Astrocyte of the hippocampus (primary cell): ENCODE results near the gene CERS5.
"Not testable (repeated sequence)": the region's sequence is repeated elsewhere in the genome, so short reads cannot be mapped to it uniquely, and the experiment has no call there.

Experiments
- DNase-seq: peaks from one replicate; pipeline ENCODE4 v3.0.0; 2011; ENCODE audit warnings: low read depth, low spot score

CERS5 gene

GRCh38 chr12:50103767-50104321 lies 63.3 kb downstream of the CERS5 start, which contains the start of gene GPD1:
GPD1 (plus strand) TSS chr12:50104008; CDS start chr12:50104051, 43 bp downstream.
- DNase-seq, result peak; percentile 72

DNA sequence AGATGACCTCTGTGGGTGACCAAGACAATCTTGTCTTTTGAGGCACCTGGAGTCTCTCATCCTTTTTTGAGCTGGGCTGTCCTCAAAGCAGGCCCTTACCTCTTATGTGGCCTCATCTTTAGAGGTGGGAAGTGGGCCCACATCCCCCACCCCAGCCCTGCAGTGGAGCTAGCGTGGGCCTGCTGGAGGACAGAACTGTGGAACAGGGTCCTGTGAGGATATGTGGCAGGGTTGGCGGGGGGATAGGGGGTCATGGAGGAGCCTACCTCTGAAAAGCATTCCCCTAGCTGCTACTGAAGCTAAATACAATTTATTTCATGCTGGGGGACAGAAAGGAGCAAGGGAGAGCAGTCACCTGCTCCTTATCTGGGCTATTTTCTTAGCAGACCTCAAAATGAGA lies 63.8 kb downstream of the CERS5 start:
- no peak for DNase-seq

GRCh38 chr12:50102646-50103309 lies 64.4 kb downstream of the CERS5 start:
- DNase-seq, result no peak

DNA sequence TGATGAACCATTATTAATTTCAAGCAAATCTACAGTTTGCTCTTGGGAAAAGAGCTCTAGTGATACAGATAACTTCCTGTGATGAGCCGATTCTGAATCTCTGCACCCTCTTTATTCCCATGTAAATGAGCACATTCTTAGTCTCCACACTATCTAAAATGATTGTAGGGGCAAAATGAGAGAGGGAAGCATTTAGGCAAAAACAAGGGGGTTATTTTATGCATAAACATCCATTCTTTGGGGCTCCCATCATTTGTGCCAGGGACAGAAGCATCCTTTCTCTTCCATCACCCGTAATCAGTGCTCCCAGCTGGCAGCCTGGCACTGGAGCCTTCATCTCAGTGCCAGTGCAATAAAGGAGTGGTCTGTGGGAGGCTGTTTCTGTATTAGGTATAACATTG lies 65.0 kb downstream of the CERS5 start:
- DNase-seq, result no peak

GRCh38 chr12:50101663-50102062 lies 65.5 kb downstream of the CERS5 start:
- DNase-seq, result peak; percentile 57

DNA sequence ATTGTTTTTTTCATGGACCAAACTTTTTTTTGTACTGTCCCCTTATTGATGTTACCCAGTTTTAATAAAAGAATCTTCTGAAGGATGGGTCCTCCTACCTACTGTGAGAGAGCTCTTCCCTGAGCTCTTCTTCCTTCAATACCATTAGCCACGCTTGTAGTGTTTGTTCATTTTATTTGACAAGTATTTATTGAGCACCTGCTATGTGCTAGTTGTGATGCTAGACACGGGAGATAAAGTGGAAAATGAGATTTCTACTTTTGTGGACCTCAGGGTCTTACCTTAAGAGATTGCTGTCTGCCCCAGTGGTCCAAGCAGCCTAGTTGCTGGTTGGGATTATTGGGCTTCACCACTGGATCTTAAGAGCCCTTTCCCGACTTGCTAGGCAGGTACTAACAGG lies 66.6 kb downstream of the CERS5 start:
- no peak for DNase-seq

GRCh38 chr12:50099302-50100008 lies 67.7 kb downstream of the CERS5 start:
- DNase-seq, result no peak

GRCh38 chr12:50097952-50098351 lies 69.2 kb downstream of the CERS5 start:
- DNase-seq, result no peak

- DNase-seq, result no peak
Measured at GRCh38 chr12:50090391-50090790, 76.8 kb downstream of the CERS5 start.

- no peak for DNase-seq
Measured at GRCh38 chr12:50089730-50090129, 77.4 kb downstream of the CERS5 start.

DNA sequence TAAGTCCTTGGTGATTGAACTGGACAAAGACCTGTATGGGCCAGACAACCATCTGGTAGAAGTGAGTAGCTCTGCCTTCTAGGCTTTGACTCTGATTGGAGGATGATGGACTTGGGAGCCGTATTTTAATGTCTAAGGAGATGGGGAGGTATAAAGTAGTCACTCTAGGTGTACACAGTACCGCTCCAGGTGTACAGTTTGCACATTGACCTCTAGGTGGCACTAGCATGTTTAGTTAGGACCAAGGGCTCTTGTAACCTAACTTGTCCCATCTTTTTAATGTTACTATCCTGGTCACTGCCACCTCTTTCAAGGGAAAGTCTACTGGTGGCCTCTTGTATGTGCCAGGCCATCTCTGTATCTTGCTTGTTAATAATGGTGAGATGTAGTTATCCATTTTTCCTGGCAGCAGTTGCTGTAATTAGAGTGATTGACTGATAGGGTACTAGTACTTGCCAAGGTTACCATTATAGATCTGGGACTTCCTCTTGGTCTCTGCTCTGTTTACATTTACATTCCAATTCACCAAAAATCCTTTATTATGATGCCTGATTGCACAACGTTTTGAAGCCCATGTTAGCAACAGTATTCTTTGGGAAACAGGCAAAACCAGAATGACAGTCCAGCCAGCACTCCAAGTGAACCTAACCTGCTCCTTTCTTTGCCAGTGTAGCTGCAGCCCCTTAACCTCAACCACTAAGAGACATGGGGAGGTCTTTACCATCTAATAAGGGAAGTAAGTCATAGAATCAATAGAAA lies 78.4 kb downstream of the CERS5 start:
- peak; percentile 69 for DNase-seq

GRCh38 chr12:50087995-50088394 lies 79.2 kb downstream of the CERS5 start:
- no peak for DNase-seq

DNA sequence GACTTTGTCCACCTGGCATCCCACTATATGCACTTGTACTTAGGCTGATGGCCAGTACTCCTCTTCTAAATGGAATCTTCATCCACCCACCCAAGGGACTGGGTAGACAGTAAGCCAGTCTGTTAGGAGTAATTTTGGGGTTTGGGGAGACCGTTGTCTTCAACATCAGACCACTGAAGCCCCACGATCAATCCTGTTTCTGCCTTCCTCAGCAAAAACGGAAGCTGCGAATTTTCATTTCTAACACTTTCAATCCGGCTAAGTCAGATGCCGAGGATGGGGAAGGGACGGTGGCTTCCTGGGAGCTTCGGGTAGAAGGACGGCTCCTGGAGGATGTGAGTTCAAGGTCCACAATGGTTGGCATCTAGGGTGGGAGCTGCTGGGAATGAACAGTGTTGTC lies 80.0 kb downstream of the CERS5 start:
- no peak for DNase-seq

GRCh38 chr12:50086148-50086547 lies 81.0 kb downstream of the CERS5 start:
- no peak for DNase-seq

GRCh38 chr12:50085615-50086072 lies 81.5 kb downstream of the CERS5 start:
- DNase-seq, result no peak

DNA sequence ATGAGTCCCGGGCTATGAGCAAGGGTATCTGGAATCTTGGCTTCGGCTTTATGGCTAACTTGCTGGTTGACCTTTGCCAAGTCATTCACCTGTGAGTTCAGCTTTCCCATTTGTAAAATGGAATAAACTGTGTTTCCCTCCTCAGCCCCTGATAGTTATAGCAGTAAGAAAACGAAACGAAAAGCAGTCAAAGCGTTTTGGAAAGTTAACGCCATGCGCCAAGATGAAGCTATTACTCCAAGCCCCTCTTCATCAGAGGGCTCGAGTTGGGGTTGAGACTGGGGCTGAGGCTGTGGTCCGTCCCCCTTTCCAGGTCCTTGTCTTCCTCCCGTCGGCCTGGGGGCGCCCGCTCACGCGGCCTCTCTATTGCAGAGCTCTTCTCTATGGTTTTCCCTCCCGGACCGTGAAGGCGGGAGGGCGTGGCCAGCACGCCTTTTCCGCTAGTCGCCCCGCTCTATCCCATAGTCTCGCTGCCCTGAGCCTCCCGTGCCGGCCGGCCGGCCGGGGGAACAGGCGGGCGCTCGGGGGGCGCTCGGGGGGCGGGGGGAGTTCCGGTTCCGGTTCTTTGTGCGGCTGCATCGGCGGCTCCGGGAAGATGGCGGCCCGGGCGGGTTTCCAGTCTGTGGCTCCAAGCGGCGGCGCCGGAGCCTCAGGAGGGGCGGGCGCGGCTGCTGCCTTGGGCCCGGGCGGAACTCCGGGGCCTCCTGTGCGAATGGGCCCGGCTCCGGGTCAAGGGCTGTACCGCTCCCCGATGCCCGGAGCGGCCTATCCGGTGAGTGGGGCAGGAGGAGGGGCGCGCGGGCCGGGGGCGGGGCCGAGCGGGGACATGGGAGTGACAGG lies 82.2 kb downstream of the CERS5 start, which contains the start of gene SMARCD1:
TSS of gene SMARCD1 (plus strand) at position 568 of the 840 bp plus-strand sequence. CDS start at position 596, 28 bp downstream.
- peak; percentile 98 for DNase-seq

GRCh38 chr12:50084409-50084774 lies 82.8 kb downstream of the CERS5 start:
- DNase-seq, result not testable (repeated sequence)

- no peak for DNase-seq
Measured at GRCh38 chr12:50083301-50083700, 83.9 kb downstream of the CERS5 start.

GRCh38 chr12:50082644-50083043 lies 84.5 kb downstream of the CERS5 start:
- no peak for DNase-seq

- no peak for DNase-seq
Measured at GRCh38 chr12:50081096-50081808, 85.9 kb downstream of the CERS5 start.
